Measurements from ENCODE around the gene PCDHA3. TPM values are rescaled to one million over a fixed set of nuclear protein-coding genes. Genes with fewer than 3 reads are reported as not detected.

PCDHA3 gene
- total and polyA plus RNA-seq, 2 donors (not counting 1 experiment from before 2014, with no cell fraction given): 0.89 to 1.2 TPM

Other genes with a start within 250 kb of the PCDHA3 start
- 28.0 and 39.1 TPM in 2 replicates for gene SRA1, start 243.6 kb upstream of the PCDHA3 start, total RNA-seq
- 55.5 and 72.3 TPM in 2 replicates for gene SRA1, start 243.6 kb upstream of the PCDHA3 start, polyA plus RNA-seq
- 18.0 and 19.8 TPM in 2 replicates for gene APBB3, start 236.5 kb upstream of the PCDHA3 start, total RNA-seq
- 8.7 and 11.7 TPM in 2 replicates for gene APBB3, start 236.5 kb upstream of the PCDHA3 start, polyA plus RNA-seq
- gene SLC35A4, start 236.2 kb upstream of the PCDHA3 start, total RNA-seq: 9.0 and 21.5 TPM in 2 replicates
- gene SLC35A4, start 236.2 kb upstream of the PCDHA3 start, polyA plus RNA-seq: 79.2 and 111 TPM in 2 replicates
- gene CD14, start 167.9 kb upstream of the PCDHA3 start, total RNA-seq: 4.1 and 10.9 TPM in 2 replicates
- gene CD14, start 167.9 kb upstream of the PCDHA3 start, polyA plus RNA-seq: 0.32 and 0.45 TPM in 2 replicates
- 13.6 and 18.0 TPM in 2 replicates for gene TMCO6, start 161.6 kb upstream of the PCDHA3 start, total RNA-seq
- 6.6 and 7.6 TPM in 2 replicates for gene TMCO6, start 161.6 kb upstream of the PCDHA3 start, polyA plus RNA-seq
- 39.8 and 64.9 TPM in 2 replicates for gene NDUFA2, start 153.4 kb upstream of the PCDHA3 start, total RNA-seq
- 57.9 and 65.9 TPM in 2 replicates for gene NDUFA2, start 153.4 kb upstream of the PCDHA3 start, polyA plus RNA-seq
- 96.6 and 96.9 TPM in 2 replicates for gene IK, start 153.2 kb upstream of the PCDHA3 start, total RNA-seq
- 155 and 170 TPM in 2 replicates for gene IK, start 153.2 kb upstream of the PCDHA3 start, polyA plus RNA-seq
- 25.2 and 28.4 TPM in 2 replicates for gene WDR55, start 136.2 kb upstream of the PCDHA3 start, total RNA-seq
- 18.8 and 22.1 TPM in 2 replicates for gene WDR55, start 136.2 kb upstream of the PCDHA3 start, polyA plus RNA-seq
- under 0.01 and 0.33 TPM in 2 replicates for gene DND1, start 127.5 kb upstream of the PCDHA3 start, total RNA-seq
- gene DND1, start 127.5 kb upstream of the PCDHA3 start, polyA plus RNA-seq: 0.15 and 0.21 TPM in 2 replicates
- gene HARS1, start 109.7 kb upstream of the PCDHA3 start, total RNA-seq: 51.9 and 53.2 TPM in 2 replicates
- 85.8 and 110 TPM in 2 replicates for gene HARS1, start 109.7 kb upstream of the PCDHA3 start, polyA plus RNA-seq
- 26.2 and 30.1 TPM in 2 replicates for gene HARS2, start 109.6 kb upstream of the PCDHA3 start, total RNA-seq
- gene HARS2, start 109.6 kb upstream of the PCDHA3 start, polyA plus RNA-seq: 27.1 and 27.8 TPM in 2 replicates
- gene ZMAT2, start 100.6 kb upstream of the PCDHA3 start, total RNA-seq: 69.4 and 77.0 TPM in 2 replicates
- gene ZMAT2, start 100.6 kb upstream of the PCDHA3 start, polyA plus RNA-seq: 85.5 and 85.6 TPM in 2 replicates
- under 0.01 TPM in 2 replicates for gene PCDHA1, start 14.9 kb upstream of the PCDHA3 start, total RNA-seq
- 0.05 and 0.12 TPM in 2 replicates for gene PCDHA1, start 14.9 kb upstream of the PCDHA3 start, polyA plus RNA-seq
- gene PCDHA2, start 6.2 kb upstream of the PCDHA3 start, total RNA-seq: under 0.01 and 0.33 TPM in 2 replicates
- 0.10 TPM in 1 of 2 replicates, not detected in the other for gene PCDHA2, start 6.2 kb upstream of the PCDHA3 start, polyA plus RNA-seq
- gene PCDHA4, start 6.0 kb downstream of the PCDHA3 start, total RNA-seq: 0.51 and 1.2 TPM in 2 replicates
- 0.05 and 0.42 TPM in 2 replicates for gene PCDHA4, start 6.0 kb downstream of the PCDHA3 start, polyA plus RNA-seq
- gene PCDHA5, start 20.6 kb downstream of the PCDHA3 start, total RNA-seq: 0.33 TPM in 1 of 2 replicates, not detected in the other
- 0.01 and 0.24 TPM in 2 replicates for gene PCDHA5, start 20.6 kb downstream of the PCDHA3 start, polyA plus RNA-seq
- gene PCDHA6, start 26.9 kb downstream of the PCDHA3 start, total RNA-seq: 0.51 and 3.6 TPM in 2 replicates
- 0.11 and 2.8 TPM in 2 replicates for gene PCDHA6, start 26.9 kb downstream of the PCDHA3 start, polyA plus RNA-seq
- 0.26 and 2.1 TPM in 2 replicates for gene PCDHA7, start 33.2 kb downstream of the PCDHA3 start, total RNA-seq
- gene PCDHA7, start 33.2 kb downstream of the PCDHA3 start, polyA plus RNA-seq: 0.10 and 2.5 TPM in 2 replicates
- under 0.01 and 0.33 TPM in 2 replicates for gene PCDHA8, start 40.1 kb downstream of the PCDHA3 start, total RNA-seq
- 0.01 and 0.33 TPM in 2 replicates for gene PCDHA8, start 40.1 kb downstream of the PCDHA3 start, polyA plus RNA-seq
- gene PCDHA9, start 47.3 kb downstream of the PCDHA3 start, total RNA-seq: 0.26 and 0.33 TPM in 2 replicates
- gene PCDHA9, start 47.3 kb downstream of the PCDHA3 start, polyA plus RNA-seq: 0.03 TPM in 1 of 2 replicates, not detected in the other
- gene PCDHA10, start 54.8 kb downstream of the PCDHA3 start, total RNA-seq: 0.26 and 0.66 TPM in 2 replicates
- 0.09 and 2.0 TPM in 2 replicates for gene PCDHA10, start 54.8 kb downstream of the PCDHA3 start, polyA plus RNA-seq
- 0.51 and 0.66 TPM in 2 replicates for gene PCDHA11, start 67.9 kb downstream of the PCDHA3 start, total RNA-seq
- gene PCDHA11, start 67.9 kb downstream of the PCDHA3 start, polyA plus RNA-seq: 0.15 TPM in 1 of 2 replicates, not detected in the other
- 0.26 and 0.50 TPM in 2 replicates for gene PCDHA12, start 74.3 kb downstream of the PCDHA3 start, total RNA-seq
- not detected in 2 replicates for gene PCDHA12, start 74.3 kb downstream of the PCDHA3 start, polyA plus RNA-seq
- gene PCDHA13, start 81.1 kb downstream of the PCDHA3 start, total RNA-seq: under 0.01 and 0.33 TPM in 2 replicates
- gene PCDHA13, start 81.1 kb downstream of the PCDHA3 start, polyA plus RNA-seq: 0.02 TPM in 1 of 2 replicates, not detected in the other
- gene PCDHAC1, start 125.2 kb downstream of the PCDHA3 start, total RNA-seq: 0.51 and 0.66 TPM in 2 replicates
- gene PCDHAC1, start 125.2 kb downstream of the PCDHA3 start, polyA plus RNA-seq: 0.01 and 0.14 TPM in 2 replicates
- gene PCDHAC2, start 165.4 kb downstream of the PCDHA3 start, total RNA-seq: 1.7 and 2.6 TPM in 2 replicates
- gene PCDHAC2, start 165.4 kb downstream of the PCDHA3 start, polyA plus RNA-seq: 0.03 and 0.48 TPM in 2 replicates

Measured in fibroblast of lung (primary cell).